Measurements from ENCODE around the gene AP1M1.
"Not testable (repeated sequence)": the region's sequence is repeated elsewhere in the genome, so short reads cannot be mapped to it uniquely, and the experiment has no call there.

The AP1M1 gene

DNA sequence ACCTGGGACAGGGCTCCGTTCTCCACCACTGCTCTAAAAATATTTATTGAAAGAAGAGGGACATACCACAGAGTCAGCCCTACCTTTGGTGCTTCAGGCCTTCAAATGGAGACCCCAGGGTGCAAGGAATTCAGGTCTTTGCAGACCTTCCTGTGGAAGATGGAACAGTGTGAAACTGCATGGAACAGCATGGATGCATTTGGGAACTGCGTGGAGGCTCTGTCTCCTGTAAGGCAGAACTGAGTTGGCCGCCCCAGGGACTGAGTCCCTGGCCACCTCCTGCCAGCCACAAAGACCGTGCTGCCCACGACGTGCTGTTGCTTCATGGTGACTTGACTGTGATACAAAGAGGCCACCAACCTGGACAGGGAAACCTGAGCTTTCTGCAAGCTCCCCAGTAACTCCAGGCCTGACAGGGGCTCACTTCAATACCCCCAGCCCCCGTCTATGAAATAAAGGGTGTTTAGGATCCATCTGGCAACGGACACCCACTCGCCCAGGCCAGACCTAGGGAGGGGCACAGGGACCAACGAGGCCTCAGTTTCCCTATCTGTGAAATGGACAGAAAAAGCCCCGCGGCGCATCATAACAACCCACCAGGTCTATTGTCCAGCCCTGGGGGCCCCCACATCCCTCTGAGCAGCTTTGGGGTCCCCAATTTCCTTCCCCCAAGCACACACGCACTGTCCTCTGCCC is 68.3 kb downstream of the AP1M1 start:
- no peak for DNase-seq

GRCh38 chr19:16266586-16266942 is 68.9 kb downstream of the AP1M1 start:
- DNase-seq, result no peak

GRCh38 chr19:16268676-16269319 is 71.1 kb downstream of the AP1M1 start:
- DNase-seq, result no peak

- DNase-seq, result no peak
Observed at GRCh38 chr19:16272945-16273344, 75.2 kb downstream of the AP1M1 start.

DNA sequence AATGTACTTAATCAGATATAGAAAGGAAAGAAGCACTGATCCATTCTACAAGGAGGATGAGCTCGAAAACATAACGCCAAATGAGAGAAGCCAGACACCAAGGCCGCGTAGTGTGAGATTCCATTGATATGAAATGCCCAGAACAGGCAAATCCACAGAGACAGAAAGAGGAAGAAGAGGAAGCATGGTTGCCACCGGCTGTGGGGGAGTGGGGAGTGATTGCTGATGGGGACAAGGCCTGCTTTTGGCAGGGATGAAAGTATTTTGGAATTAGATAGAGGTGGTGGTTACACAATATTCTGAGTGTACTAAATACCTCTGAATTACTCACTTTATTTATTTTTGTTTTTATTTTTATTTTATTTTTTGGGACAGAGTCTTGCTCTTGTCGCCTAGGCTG is 76.7 kb downstream of the AP1M1 start:
- peak; percentile 57 to 61 for DNase-seq

DNA sequence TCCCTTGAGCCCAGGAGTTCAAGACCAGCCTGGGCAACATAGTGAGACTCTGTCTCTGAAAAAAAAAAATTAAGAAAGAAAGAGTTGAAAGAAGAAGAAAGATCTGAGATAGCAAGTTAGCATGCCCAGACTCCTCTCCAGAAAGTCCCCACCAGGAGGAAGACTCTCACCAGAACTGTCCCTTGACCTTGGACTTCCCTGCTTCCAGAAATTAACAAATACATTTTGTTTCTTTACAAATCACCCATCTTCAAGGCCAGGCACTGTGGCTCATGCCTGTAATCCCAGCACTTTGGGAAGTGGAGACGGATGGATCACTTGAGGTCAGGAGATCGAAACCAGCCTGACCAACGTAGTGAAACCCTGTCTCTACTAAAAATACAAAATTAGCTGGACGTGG is 82.6 kb downstream of the AP1M1 start:
- no peak for DNase-seq

GRCh38 chr19:16281743-16282142 is 84.0 kb downstream of the AP1M1 start:
- DNase-seq, result no peak

DNA sequence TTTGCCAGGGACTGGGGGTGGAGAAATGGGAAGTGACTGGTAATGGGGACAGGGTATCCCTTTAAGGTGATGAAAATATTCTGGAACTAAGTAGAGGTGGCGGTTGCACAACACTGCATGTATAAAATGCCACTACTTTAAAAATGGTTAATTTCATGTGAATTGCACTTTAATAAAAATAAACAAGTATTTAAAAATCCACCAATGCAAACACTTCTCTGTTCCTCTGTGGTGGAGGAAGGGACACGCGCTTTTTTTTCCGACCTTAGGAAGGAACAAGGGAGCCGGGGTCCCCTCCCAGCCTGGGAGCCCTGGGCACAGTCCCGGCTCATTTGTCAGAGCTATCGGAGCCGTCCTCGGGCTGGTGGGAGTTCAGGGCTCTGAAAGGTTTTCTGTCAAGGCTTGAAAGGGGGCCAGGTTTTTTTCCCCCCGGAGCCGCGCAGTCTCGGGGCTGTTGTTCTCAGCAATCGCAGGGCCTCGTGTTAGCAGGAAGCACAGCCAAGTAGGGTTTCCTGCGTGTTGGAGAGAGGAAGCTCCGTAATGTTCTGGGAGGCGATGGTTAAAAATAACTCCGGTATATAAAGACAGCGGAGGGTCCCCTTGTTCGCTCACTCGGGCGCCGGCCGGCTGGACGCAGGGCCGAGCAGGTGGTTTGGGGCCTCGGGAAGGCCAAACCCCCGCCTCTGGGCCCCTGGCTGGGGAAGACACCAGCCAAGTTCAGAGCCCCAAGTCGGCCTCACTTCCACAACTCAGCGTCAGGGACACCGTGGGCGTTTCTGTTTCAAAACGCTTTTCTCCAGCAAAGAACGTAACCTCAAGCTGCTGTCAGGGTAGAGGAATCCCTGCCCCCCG is 85.7 kb downstream of the AP1M1 start:
- DNase-seq, result peak; percentile 97 to 98

DNA sequence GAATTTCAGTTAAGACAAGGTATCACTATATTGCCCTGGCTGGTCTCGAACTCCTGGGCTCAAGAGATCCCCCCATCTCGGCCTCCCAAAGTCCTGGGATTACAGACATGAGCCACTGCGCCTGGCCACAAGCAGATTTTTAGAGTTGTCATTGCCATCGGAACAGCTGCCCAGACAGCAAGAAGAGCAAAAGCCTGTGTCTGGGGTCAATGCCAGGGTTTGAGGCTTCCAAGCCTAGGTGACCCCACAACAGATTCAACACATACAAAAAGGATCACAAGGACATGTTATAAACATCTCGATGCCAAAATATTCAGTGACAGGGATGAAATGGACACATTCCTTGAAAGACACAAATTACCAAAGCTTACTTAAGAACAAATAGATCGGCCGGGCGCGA is 86.8 kb downstream of the AP1M1 start:
- no peak for DNase-seq

GRCh38 chr19:16285079-16285478 is 87.4 kb downstream of the AP1M1 start:
- not testable (repeated sequence) for DNase-seq

GRCh38 chr19:16285769-16286498 is 88.2 kb downstream of the AP1M1 start:
- peak in 1 of 2 experiments; percentile 16 for DNase-seq

DNA sequence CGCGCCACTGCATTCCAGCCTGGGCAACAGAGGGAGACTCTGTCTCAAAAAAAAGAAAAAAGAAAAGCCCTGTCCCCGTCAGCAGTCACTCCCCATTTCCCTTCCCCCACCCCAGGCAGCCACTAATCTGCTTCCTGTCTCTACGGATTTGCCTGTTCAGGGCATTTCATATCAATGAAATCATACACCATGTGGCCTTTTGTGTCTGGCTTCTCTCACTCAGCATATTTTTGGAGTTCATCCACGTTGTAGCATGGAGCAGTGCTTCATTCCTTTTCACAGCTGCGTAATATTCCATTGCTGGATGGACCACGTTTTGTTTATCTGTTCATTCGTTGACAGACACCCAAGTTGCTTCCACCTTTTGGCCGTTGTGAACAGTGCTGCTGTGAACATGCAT is 90.8 kb downstream of the AP1M1 start:
- no peak for DNase-seq

DNA sequence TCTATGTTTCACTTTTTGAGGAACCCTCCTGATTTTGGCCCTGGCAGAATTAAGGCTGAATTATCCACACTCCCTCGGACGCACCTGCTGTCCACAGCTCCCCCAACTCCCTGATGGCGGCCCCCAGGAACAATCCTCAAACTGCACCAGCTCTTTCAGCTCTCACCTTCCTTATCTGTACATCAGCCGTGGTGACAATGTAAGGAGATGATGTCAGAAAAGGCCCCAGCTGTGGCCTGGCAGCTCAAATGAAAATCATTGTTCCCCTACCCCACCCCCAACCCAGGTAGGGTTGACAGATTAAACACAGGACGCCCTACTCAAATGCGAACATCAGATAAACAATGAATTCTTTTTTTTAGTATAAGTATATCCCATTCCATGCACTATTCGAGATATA is 91.9 kb downstream of the AP1M1 start:
- no peak for DNase-seq

GRCh38 chr19:16290692-16291091 is 93.0 kb downstream of the AP1M1 start:
- no peak for DNase-seq

DNA sequence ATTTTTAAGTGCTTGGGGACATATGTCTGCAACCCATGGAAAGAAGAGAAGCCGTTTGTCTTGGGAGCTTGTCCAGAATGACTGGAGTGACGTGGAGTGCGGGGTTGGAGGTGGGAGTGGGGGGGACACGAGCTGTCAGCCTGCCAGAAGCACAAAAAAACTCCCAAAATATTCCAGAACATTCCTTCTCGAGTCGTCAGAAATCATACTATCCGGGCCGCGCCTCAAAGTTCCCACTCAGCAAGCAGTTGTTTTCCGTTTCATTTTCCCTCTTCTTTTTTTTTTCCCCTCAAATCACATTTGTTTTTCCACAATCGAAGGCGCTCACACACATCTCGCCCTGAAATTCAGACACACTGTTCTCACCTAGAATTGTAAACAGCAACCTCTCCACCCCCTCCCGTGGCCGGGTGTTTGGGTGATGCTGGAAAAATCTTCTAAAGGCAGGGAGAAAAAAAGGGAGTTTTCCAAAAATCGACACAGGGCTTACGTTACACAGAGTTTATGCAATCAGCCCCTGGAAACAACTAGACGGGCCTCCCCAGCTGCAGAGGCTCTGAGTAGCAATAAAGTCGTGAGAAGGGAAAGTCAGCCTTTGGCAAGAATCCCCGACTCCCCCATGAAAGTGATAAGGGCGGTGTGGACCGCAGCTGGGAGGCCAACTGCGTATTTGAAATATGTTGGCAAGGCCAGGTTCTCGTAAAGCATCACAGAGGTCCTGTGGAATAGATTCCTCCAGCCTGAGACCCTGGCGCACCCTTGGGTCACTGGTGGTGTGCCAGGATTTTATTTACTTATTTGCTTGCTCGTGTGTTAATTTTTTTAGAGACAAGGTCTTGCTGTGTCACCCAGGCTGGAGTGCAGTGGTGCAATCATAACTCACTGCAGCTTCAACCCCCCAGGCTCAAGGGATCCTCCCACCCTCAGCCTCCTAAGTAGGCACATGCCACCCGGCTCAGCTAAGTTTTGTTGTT is 95.7 kb downstream of the AP1M1 start:
- DNase-seq, result peak; percentile 11 to 17

DNA sequence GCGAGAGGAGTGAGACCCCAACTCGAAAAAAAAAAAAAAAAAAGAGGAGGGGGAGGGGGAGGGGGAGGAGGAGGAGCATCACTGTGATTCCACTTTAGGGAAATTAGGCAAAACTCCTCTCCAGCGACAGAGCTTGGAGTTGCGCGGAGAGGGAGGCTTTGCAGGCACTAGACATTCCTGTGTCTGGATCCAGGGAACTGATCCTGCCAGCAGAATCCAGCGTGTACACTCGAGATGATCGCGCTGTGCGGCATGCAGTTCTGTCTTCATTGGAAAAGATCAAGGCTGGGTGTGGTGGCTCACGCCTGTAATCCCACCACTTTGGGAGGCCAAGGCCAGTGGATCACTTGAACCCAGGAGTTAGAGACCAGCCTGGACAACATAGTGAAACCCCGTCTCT is 97.3 kb downstream of the AP1M1 start:
- DNase-seq, result no peak

Measured in Kasumi-1 (cell line).